Natural killer cell (primary cell): ENCODE results near the gene KLHDC8A. TPM values are rescaled to one million over a fixed set of nuclear protein-coding genes. Genes with fewer than 3 reads are reported as not detected.

ENCODE experiments used
- ATAC-seq, 3 donors: fragments of 150-1000 bp in 2 of 3; fragments of 200-7000 bp in 1 of 3; cut with Tn5 transposase; 1 replicate in 1 of 3; 2 replicates in 2 of 3; pipeline ENCODE4 v1.10.0; 2021; ENCODE audit warnings: mild to moderate bottlenecking in 2 of 3, moderate library complexity in 2 of 3
- DNase-seq, 2 donors: peaks; one replicate each; pipeline versions ENCODE4 v3.0.0 to v3.0.0-alpha.2; 2013 to 2021; ENCODE audit warnings: mixed read lengths in 1 of 2
- H3K27ac ChIP-seq: one replicate; pipeline ENCODE4 v1.5.1; 2013; ENCODE audit warnings: mild to moderate bottlenecking, low read length
- H3K27me3 ChIP-seq: one replicate; pipeline ENCODE4 v1.6.1; 2013; ENCODE audit warnings: low read length; ENCODE audit not compliant: control insufficient read depth, insufficient read depth
- H3K36me3 ChIP-seq: one replicate; pipeline ENCODE4 v1.6.1; 2013; ENCODE audit warnings: low read length; ENCODE audit not compliant: control insufficient read depth, insufficient read depth
- H3K4me1 ChIP-seq: one replicate; pipeline ENCODE4 v1.6.1; 2013; ENCODE audit warnings: low read length; ENCODE audit not compliant: control insufficient read depth, insufficient read depth
- H3K4me3 ChIP-seq: one replicate; pipeline ENCODE4 v1.5.1; 2013; ENCODE audit warnings: low read length
- H3K9me3 ChIP-seq: one replicate; pipeline ENCODE4 v1.6.1; 2013; ENCODE audit warnings: low read length; ENCODE audit not compliant: control insufficient read depth, insufficient read depth
- H3K27ac Mint-ChIP-seq, 2 donors: one replicate each; pipeline ENCODE4 v1.8.0; 2022; ENCODE audit warnings: mild to moderate bottlenecking in 2 of 2, mixed read lengths in 2 of 2, moderate library complexity in 1 of 2
- H3K27me3 Mint-ChIP-seq, 2 donors: one replicate each; pipeline ENCODE4 v1.8.0; 2022; ENCODE audit warnings: low read depth in 2 of 2, mixed read lengths in 2 of 2
- H3K36me3 Mint-ChIP-seq: one replicate; pipeline ENCODE4 v1.8.0; 2022; ENCODE audit warnings: mixed read lengths
- H3K4me1 Mint-ChIP-seq, 2 donors: one replicate each; pipeline ENCODE4 v1.8.0; 2022; ENCODE audit warnings: mixed read lengths in 2 of 2
- H3K4me3 Mint-ChIP-seq: one replicate; pipeline ENCODE4 v1.8.0; 2022; ENCODE audit warnings: mild to moderate bottlenecking, moderate library complexity, mixed read lengths
- H3K9me3 Mint-ChIP-seq, 2 donors: one replicate each; pipeline ENCODE4 v1.8.0; 2022; ENCODE audit warnings: mixed read lengths in 2 of 2
- CTCF ChIP-seq: fragments of 200-600 bp; IDR thresholded peaks from one replicate; pipeline ENCODE4 v1.8.0; 2022; ENCODE audit warnings: antibody characterized with exemption
- WGBS: methylation state at CpG from one replicate; pipeline ENCODE4 v1.1.7; 2013; ENCODE audit warnings: missing lambda C conversion rate; ENCODE audit not compliant: insufficient coverage; 5-methylcytosine and 5-hydroxymethylcytosine counted together
- intact Hi-C: fragments of 100-400 bp; cut with micrococcal nuclease; formaldehyde crosslinking; loops from one replicate; pipeline ENCODE4 v1.14.2; 2022
- total RNA-seq, 4 donors: library from RNA; stranded (reverse); fragments of 120-200 nt in 1 of 4; gene quantifications; one replicate each; pipeline versions ENCODE4 v1.2.3 to v1.2.4, GENCODE V29; 2013 to 2022

Gene KLHDC8A
- total RNA-seq, 3 donors from 2014 or later (not counting 1 experiment from before 2014, with no cell fraction given), result not detected

- no peaks in the 10 kb centered on the region for H3K9me3 Mint-ChIP-seq
- Histone ChIP-seq H3K4me3 (no peak overlapping the region), H3K36me3 (no peaks in the 10 kb centered on the region), H3K27ac (no peak overlapping the region), H3K4me1 (no peaks in the 10 kb centered on the region), H3K27me3 (no peaks in the 10 kb centered on the region), H3K9me3 (no peaks in the 10 kb centered on the region)
- peaks cover 0 to 6% of the 10 kb centered on the region in 2 donors for H3K4me1 Mint-ChIP-seq
- peaks cover 32 to 56% of the 10 kb centered on the region in 2 donors for H3K27me3 Mint-ChIP-seq
- no peak overlapping the region for H3K27ac Mint-ChIP-seq
- ATAC-seq, result no peak
- H3K36me3 Mint-ChIP-seq, result no peaks in the 10 kb centered on the region
- no peak for DNase-seq
- no peak for TF ChIP-seq CTCF
- intact Hi-C loops, result no loop called here
- 88% methylated on average over 8 of the region's 9 CpGs for WGBS
- no peak overlapping the region for H3K4me3 Mint-ChIP-seq
These were observed 16.5 kb upstream of the KLHDC8A start for GRCh38 chr1:205373022-205373797.

GRCh38 chr1:205371871-205372660, 15.3 kb upstream of the KLHDC8A start:
- TF ChIP-seq CTCF, result no peak
- intact Hi-C loops, result no loop called here
- WGBS, result 91% methylated on average over 11 of the region's 11 CpGs
- H3K27me3 Mint-ChIP-seq, result peaks cover 32 to 49% of the 10 kb centered on the region in 2 donors
- Histone ChIP-seq H3K27me3 (no peaks in the 10 kb centered on the region), H3K4me1 (no peaks in the 10 kb centered on the region), H3K9me3 (no peaks in the 10 kb centered on the region), H3K36me3 (no peaks in the 10 kb centered on the region), H3K4me3 (no peak overlapping the region), H3K27ac (no peak overlapping the region)
- ATAC-seq, result no peak
- peaks cover 0 to 6% of the 10 kb centered on the region in 2 donors for H3K4me1 Mint-ChIP-seq
- no peaks in the 10 kb centered on the region for H3K9me3 Mint-ChIP-seq
- DNase-seq, result no peak
- no peak overlapping the region for H3K27ac Mint-ChIP-seq
- no peak overlapping the region for H3K4me3 Mint-ChIP-seq
- H3K36me3 Mint-ChIP-seq, result no peaks in the 10 kb centered on the region

GRCh38 chr1:205370780-205371179, 14.1 kb upstream of the KLHDC8A start:
- Histone ChIP-seq H3K9me3 (no peaks in the 10 kb centered on the region), H3K4me3 (no peak overlapping the region), H3K27me3 (no peaks in the 10 kb centered on the region), H3K27ac (no peak overlapping the region), H3K4me1 (no peaks in the 10 kb centered on the region), H3K36me3 (no peaks in the 10 kb centered on the region)
- H3K27me3 Mint-ChIP-seq, result peaks cover 23 to 36% of the 10 kb centered on the region in 2 donors
- H3K9me3 Mint-ChIP-seq, result no peaks in the 10 kb centered on the region
- peaks cover 0 to 6% of the 10 kb centered on the region in 2 donors for H3K4me1 Mint-ChIP-seq
- H3K4me3 Mint-ChIP-seq, result no peak overlapping the region
- no peak for DNase-seq
- intact Hi-C loops, result no loop called here
- no peak for ATAC-seq
- TF ChIP-seq CTCF, result no peak
- no peaks in the 10 kb centered on the region for H3K36me3 Mint-ChIP-seq
- H3K27ac Mint-ChIP-seq, result no peak overlapping the region
